Measurements from ENCODE around the gene BCL3. TPM values are rescaled to one million over a fixed set of nuclear protein-coding genes. Genes with fewer than 3 reads are reported as not detected.

The BCL3 gene
- polyA plus RNA-seq, 1 of the 3 experiments (the other 2 are of a cell fraction), result 19.2 TPM

DNA sequence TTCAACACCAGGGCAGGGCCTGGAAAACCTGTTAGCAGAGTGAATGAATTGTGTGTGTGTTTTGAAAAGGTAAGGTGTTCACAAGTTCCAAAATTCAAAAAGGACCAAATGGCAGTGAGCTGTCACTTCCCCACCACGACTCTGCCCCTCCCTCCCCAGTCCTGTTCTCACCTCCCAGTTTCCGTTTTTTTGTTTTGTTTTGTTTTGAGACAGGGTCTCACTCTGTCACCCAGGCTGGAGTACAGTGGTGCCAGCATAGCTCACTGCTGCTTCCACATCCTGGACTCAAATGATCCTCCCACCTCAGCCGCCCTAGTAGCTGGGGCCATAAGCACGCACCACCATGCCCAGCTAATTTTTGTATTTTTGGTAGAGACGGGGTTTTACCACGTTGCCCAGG, 20.3 kb upstream of the BCL3 start:
- Histone ChIP-seq H3K27ac (ENCODE audit: low read depth in 2 of 2, low read length in 1 of 2) (no peak overlapping the region), H3K27me3 (ENCODE audit: insufficient read depth) (no peaks in the 10 kb centered on the region), H3K79me2 (ENCODE audit: insufficient read depth) (no peaks in the 10 kb centered on the region), H3K36me3 (replicated peaks in 1 of 2; ENCODE audit: control insufficient read depth in 1 of 2, insufficient read depth in 2 of 2, low read length in 1 of 2) (no peaks in the 10 kb centered on the region), H3K9ac (no peak overlapping the region), H3F3A (replicated peaks; ENCODE audit: insufficient read depth) (no peaks in the 10 kb centered on the region), H3K9me3 (no peaks in the 10 kb centered on the region), H3K4me1 (ENCODE audit: control insufficient read depth in 1 of 2, insufficient read depth in 2 of 2, low read depth in 1 of 2, low read length in 1 of 2) (peaks cover 0 to 10% of the 10 kb centered on the region in 2 experiments; a peak in 1 of 4 replicates), H4K20me1 (ENCODE audit: insufficient read depth) (no peaks in the 10 kb centered on the region), H3K4me2 (no peak overlapping the region), H2AFZ (ENCODE audit: low read depth) (no peak overlapping the region), H3K9me2 (no peaks in the 10 kb centered on the region), H3K4me3 (ENCODE audit: low read depth in 2 of 2, low read length in 1 of 2) (no peak overlapping the region)
- WGBS (ENCODE audit: low lambda C conversion rate), result 85% methylated on average over 6 of the region's 6 CpGs
- TF ChIP-seq EP300 (IDR thresholded peaks at IDR 0.05; ENCODE audit: borderline replicate concordance in 1 of 2, low read depth in 1 of 2, low read length in 1 of 2), result no peak
- TF ChIP-seq, protein P1, sequence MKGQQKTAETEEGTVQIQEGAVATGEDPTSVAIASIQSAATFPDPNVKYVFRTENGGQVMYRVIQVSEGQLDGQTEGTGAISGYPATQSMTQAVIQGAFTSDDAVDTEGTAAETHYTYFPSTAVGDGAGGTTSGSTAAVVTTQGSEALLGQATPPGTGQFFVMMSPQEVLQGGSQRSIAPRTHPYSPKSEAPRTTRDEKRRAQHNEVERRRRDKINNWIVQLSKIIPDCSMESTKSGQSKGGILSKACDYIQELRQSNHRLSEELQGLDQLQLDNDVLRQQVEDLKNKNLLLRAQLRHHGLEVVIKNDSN (IDR thresholded peaks at IDR 0.05; ENCODE audit: borderline replicate concordance, low read depth), result no peak
- TF ChIP-seq SMC3 (IDR thresholded peaks at IDR 0.05; ENCODE audit: low read depth, low read length), result no peak
- TF ChIP-seq, protein P2, sequence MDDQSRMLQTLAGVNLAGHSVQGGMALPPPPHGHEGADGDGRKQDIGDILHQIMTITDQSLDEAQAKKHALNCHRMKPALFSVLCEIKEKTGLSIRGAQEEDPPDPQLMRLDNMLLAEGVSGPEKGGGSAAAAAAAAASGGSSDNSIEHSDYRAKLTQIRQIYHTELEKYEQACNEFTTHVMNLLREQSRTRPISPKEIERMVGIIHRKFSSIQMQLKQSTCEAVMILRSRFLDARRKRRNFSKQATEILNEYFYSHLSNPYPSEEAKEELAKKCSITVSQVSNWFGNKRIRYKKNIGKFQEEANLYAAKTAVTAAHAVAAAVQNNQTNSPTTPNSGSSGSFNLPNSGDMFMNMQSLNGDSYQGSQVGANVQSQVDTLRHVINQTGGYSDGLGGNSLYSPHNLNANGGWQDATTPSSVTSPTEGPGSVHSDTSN (IDR thresholded peaks at IDR 0.05), result no peak
- TF ChIP-seq, protein P3, sequence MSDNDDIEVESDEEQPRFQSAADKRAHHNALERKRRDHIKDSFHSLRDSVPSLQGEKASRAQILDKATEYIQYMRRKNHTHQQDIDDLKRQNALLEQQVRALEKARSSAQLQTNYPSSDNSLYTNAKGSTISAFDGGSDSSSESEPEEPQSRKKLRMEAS (IDR thresholded peaks at IDR 0.05; ENCODE audit: low read depth), result no peak
- TF ChIP-seq RFX5 (IDR thresholded peaks at IDR 0.05; ENCODE audit: low read length), result no peak
- no peak for TF ChIP-seq NFIC (IDR thresholded peaks at IDR 0.05; ENCODE audit: borderline replicate concordance)
- TF ChIP-seq RXRA (IDR thresholded peaks at IDR 0.05; ENCODE audit: borderline replicate concordance, low read depth), result no peak
- TF ChIP-seq, protein P4, sequence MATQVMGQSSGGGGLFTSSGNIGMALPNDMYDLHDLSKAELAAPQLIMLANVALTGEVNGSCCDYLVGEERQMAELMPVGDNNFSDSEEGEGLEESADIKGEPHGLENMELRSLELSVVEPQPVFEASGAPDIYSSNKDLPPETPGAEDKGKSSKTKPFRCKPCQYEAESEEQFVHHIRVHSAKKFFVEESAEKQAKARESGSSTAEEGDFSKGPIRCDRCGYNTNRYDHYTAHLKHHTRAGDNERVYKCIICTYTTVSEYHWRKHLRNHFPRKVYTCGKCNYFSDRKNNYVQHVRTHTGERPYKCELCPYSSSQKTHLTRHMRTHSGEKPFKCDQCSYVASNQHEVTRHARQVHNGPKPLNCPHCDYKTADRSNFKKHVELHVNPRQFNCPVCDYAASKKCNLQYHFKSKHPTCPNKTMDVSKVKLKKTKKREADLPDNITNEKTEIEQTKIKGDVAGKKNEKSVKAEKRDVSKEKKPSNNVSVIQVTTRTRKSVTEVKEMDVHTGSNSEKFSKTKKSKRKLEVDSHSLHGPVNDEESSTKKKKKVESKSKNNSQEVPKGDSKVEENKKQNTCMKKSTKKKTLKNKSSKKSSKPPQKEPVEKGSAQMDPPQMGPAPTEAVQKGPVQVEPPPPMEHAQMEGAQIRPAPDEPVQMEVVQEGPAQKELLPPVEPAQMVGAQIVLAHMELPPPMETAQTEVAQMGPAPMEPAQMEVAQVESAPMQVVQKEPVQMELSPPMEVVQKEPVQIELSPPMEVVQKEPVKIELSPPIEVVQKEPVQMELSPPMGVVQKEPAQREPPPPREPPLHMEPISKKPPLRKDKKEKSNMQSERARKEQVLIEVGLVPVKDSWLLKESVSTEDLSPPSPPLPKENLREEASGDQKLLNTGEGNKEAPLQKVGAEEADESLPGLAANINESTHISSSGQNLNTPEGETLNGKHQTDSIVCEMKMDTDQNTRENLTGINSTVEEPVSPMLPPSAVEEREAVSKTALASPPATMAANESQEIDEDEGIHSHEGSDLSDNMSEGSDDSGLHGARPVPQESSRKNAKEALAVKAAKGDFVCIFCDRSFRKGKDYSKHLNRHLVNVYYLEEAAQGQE (IDR thresholded peaks at IDR 0.05; ENCODE audit: low read depth, low read length), result no peak
- TF ChIP-seq EZH2phosphoT487 (IDR thresholded peaks at IDR 0.05; ENCODE audit: borderline replicate concordance, low read depth), result no peak
- no peak for TF ChIP-seq FOXM1 (IDR thresholded peaks at IDR 0.05; ENCODE audit: low read depth)
- TF ChIP-seq, protein P5, sequence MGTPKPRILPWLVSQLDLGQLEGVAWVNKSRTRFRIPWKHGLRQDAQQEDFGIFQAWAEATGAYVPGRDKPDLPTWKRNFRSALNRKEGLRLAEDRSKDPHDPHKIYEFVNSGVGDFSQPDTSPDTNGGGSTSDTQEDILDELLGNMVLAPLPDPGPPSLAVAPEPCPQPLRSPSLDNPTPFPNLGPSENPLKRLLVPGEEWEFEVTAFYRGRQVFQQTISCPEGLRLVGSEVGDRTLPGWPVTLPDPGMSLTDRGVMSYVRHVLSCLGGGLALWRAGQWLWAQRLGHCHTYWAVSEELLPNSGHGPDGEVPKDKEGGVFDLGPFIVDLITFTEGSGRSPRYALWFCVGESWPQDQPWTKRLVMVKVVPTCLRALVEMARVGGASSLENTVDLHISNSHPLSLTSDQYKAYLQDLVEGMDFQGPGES (IDR thresholded peaks at IDR 0.05; ENCODE audit: low read depth, low read length), result no peak
- no peak for TF ChIP-seq JUND (IDR thresholded peaks at IDR 0.05)
- no peak for TF ChIP-seq CHD2 (IDR thresholded peaks at IDR 0.05; ENCODE audit: low read length, partially characterized antibody)
- no peak for DNase-seq
- ChIA-PET CTCF (interaction anchor here (1.2 to 21.3 kb wide), 4 partner anchors 25 to 113 kb away, joined by 3 to 598 read pairs (median 10); partner anchors contain the start of gene CBLC), POLR2A (no interaction called here)

All from SK-N-SH (cell line).